GM23338 (cell line): ENCODE results near the gene MLC1. TPM values are rescaled to one million over a fixed set of nuclear protein-coding genes. Genes with fewer than 3 reads are reported as not detected.

ENCODE experiments used
- ATAC-seq: fragments of 200-7000 bp; cut with Tn5 transposase; 3 replicates; pipeline ENCODE4 v1.9.1; 2020
- DNase-seq: peaks from one replicate; pipeline ENCODE4 v3.0.0-alpha.2; 2015; ENCODE audit warnings: low spot score
- H2AFZ ChIP-seq: fragments of 200-600 bp; sonication (generic); 2 replicates; pipeline ENCODE4 v1.8.0; 2016; ENCODE audit warnings: antibody characterized with exemption, mild to moderate bottlenecking, moderate library complexity
- H3F3A ChIP-seq: fragments of 200-600 bp; sonication (generic); replicated peaks from 2 replicates; pipeline ENCODE4 v1.8.0; 2017; ENCODE audit warnings: antibody characterized with exemption, mixed run types, low read depth
- H3K27ac ChIP-seq: fragments of 200-600 bp; sonication (generic); 2 replicates; pipeline ENCODE4 v1.6.1; 2016; ENCODE audit warnings: low read depth
- H3K27me3 ChIP-seq: fragments of 200-600 bp; sonication (generic); 2 replicates; pipeline ENCODE4 v1.8.0; 2016; ENCODE audit warnings: mild to moderate bottlenecking, mixed run types, moderate library complexity; ENCODE audit not compliant: insufficient read depth
- H3K36me3 ChIP-seq: fragments of 200-600 bp; sonication (generic); 2 replicates; pipeline ENCODE4 v1.8.0; 2016; ENCODE audit warnings: mild to moderate bottlenecking; ENCODE audit not compliant: insufficient read depth
- H3K4me1 ChIP-seq: fragments of 200-600 bp; sonication (generic); 2 replicates; pipeline ENCODE4 v1.8.0; 2016; ENCODE audit warnings: mild to moderate bottlenecking, moderate library complexity; ENCODE audit not compliant: insufficient read depth
- H3K4me2 ChIP-seq: fragments of 200-600 bp; sonication (generic); 2 replicates; pipeline ENCODE4 v1.7.1; 2017; ENCODE audit warnings: mixed run types
- H3K4me3 ChIP-seq: fragments of 200-600 bp; sonication (generic); 2 replicates; pipeline ENCODE4 v1.6.1; 2016; ENCODE audit warnings: mixed run types
- H3K79me2 ChIP-seq: fragments of 200-600 bp; sonication (generic); replicated peaks from 2 replicates; pipeline ENCODE4 v1.8.0; 2017; ENCODE audit warnings: mild to moderate bottlenecking; ENCODE audit not compliant: insufficient read depth
- H3K9me2 ChIP-seq: fragments of 200-600 bp; sonication (generic); 2 replicates; pipeline ENCODE4 v1.8.0; 2017; ENCODE audit not compliant: insufficient read depth
- H4K20me1 ChIP-seq: fragments of 200-600 bp; sonication (generic); replicated peaks from 2 replicates; pipeline ENCODE4 v1.8.0; 2017; ENCODE audit warnings: mild to moderate bottlenecking; ENCODE audit not compliant: insufficient read depth
- H3K27ac Mint-ChIP-seq: 2 replicates; pipeline ENCODE4 v1.8.0; 2020; ENCODE audit warnings: inconsistent platforms, mild to moderate bottlenecking, moderate library complexity, mixed read lengths
- H3K27me3 Mint-ChIP-seq: 3 replicates; pipeline ENCODE4 v1.8.0; 2022; ENCODE audit warnings: low read depth, mild to moderate bottlenecking, moderate library complexity, mixed read lengths, inconsistent platforms; ENCODE audit not compliant: insufficient read depth, poor library complexity
- H3K36me3 Mint-ChIP-seq: 3 replicates; pipeline ENCODE4 v1.8.0; 2021; ENCODE audit warnings: low read depth, mild to moderate bottlenecking, inconsistent platforms, moderate library complexity, mixed read lengths
- H3K4me1 Mint-ChIP-seq: 3 replicates; pipeline ENCODE4 v1.8.0; 2020; ENCODE audit warnings: mild to moderate bottlenecking, inconsistent platforms, mixed read lengths
- H3K4me3 Mint-ChIP-seq: 3 replicates; pipeline ENCODE4 v1.8.0; 2021; ENCODE audit warnings: moderate library complexity, mild to moderate bottlenecking, inconsistent platforms, mixed read lengths
- H3K9me3 Mint-ChIP-seq: 3 replicates; pipeline ENCODE4 v1.8.0; 2020; ENCODE audit warnings: moderate library complexity, mild to moderate bottlenecking, inconsistent platforms, mixed read lengths
- CREB1 ChIP-seq: fragments of 250-450 bp; sonication (Bioruptor Pico); IDR thresholded peaks from 2 replicates; pipeline ENCODE4 v1.5.0; 2020; ENCODE audit warnings: low read depth, mild to moderate bottlenecking, moderate library complexity
- CTCF ChIP-seq, 2 experiments: fragments of 200-600 bp in 1 of 2; sonication (generic) in 1 of 2; conservative IDR thresholded peaks; 2 replicates each; pipeline versions ENCODE4 v1.5.1 to v1.6.1; 2016 to 2017; ENCODE audit warnings: antibody characterized with exemption in 2 of 2, low read depth in 2 of 2, mild to moderate bottlenecking in 2 of 2, moderate library complexity in 1 of 2
- EZH2 ChIP-seq: fragments of 200-600 bp; sonication (generic); IDR thresholded peaks from one replicate; pipeline ENCODE4 v1.8.0; 2017; ENCODE audit warnings: antibody characterized with exemption, mild to moderate bottlenecking, low read depth; ENCODE audit not compliant: unreplicated experiment
- EZH2phosphoT487 ChIP-seq: fragments of 200-600 bp; sonication (generic); IDR thresholded peaks from one replicate; pipeline ENCODE4 v1.8.1; 2018; ENCODE audit warnings: antibody characterized with exemption; ENCODE audit not compliant: unreplicated experiment
- JUNB ChIP-seq: IDR thresholded peaks from one replicate; pipeline ENCODE4 v1.6.1; 2016; ENCODE audit warnings: antibody characterized with exemption; ENCODE audit not compliant: unreplicated experiment
- NANOG ChIP-seq: IDR thresholded peaks from 2 replicates; pipeline ENCODE4 v1.6.1; 2016; ENCODE audit warnings: antibody characterized with exemption, borderline replicate concordance
- polyA plus RNA-seq: library from polyadenylated mRNA; unstranded; fragments of >200 nt; fragmentation: Nextera tagmentation; extraction: Ambion mirVana; gene quantifications from 2 replicates; pipeline ENCODE4 v1.2.1, GENCODE V29; 2016
- total RNA-seq: library from RNA; depleted of rRNA; stranded (reverse); fragments of >200 nt; shearing (Covaris generic); gene quantifications from 2 replicates; pipeline ENCODE4 v1.2.3, GENCODE V29; 2014
- TF ChIP-seq, protein P1 (sequence below): IDR thresholded peaks from one replicate; pipeline ENCODE4 v1.6.1; 2018; ENCODE audit warnings: antibody characterized with exemption; ENCODE audit not compliant: unreplicated experiment

The MLC1 gene
- total and polyA plus RNA-seq, 2 experiments from 2014 or later: not detected

- Histone ChIP-seq H3K9me2 (no peaks in the 10 kb centered on the region), H3K79me2 (no peaks in the 10 kb centered on the region), H3K27me3 (peaks cover 55% of the 10 kb centered on the region), H3K4me3 (peak overlapping the region; percentile 52), H2AFZ (peak overlapping the region; percentile 96), H4K20me1 (0 out of 2 replicates have a peak, but pooled peaks cover 3% of the 10 kb centered on the region), H3K36me3 (no peaks in the 10 kb centered on the region), H3K4me2 (peak overlapping the region; percentile 81), H3K4me1 (peaks cover 7% of the 10 kb centered on the region; the same call in 1 of the 2 replicates), H3K27ac (no peak overlapping the region), H3F3A (no peaks in the 10 kb centered on the region)
- peaks cover 38% of the 10 kb centered on the region for H3K27me3 Mint-ChIP-seq
- peak overlapping the region; percentile 65 for H3K4me3 Mint-ChIP-seq
- no peak overlapping the region for H3K27ac Mint-ChIP-seq
- H3K36me3 Mint-ChIP-seq: no peaks in the 10 kb centered on the region
- ATAC-seq (no peak), DNase-seq (no peak)
- H3K9me3 Mint-ChIP-seq: no peaks in the 10 kb centered on the region
- TF ChIP-seq, protein P1, sequence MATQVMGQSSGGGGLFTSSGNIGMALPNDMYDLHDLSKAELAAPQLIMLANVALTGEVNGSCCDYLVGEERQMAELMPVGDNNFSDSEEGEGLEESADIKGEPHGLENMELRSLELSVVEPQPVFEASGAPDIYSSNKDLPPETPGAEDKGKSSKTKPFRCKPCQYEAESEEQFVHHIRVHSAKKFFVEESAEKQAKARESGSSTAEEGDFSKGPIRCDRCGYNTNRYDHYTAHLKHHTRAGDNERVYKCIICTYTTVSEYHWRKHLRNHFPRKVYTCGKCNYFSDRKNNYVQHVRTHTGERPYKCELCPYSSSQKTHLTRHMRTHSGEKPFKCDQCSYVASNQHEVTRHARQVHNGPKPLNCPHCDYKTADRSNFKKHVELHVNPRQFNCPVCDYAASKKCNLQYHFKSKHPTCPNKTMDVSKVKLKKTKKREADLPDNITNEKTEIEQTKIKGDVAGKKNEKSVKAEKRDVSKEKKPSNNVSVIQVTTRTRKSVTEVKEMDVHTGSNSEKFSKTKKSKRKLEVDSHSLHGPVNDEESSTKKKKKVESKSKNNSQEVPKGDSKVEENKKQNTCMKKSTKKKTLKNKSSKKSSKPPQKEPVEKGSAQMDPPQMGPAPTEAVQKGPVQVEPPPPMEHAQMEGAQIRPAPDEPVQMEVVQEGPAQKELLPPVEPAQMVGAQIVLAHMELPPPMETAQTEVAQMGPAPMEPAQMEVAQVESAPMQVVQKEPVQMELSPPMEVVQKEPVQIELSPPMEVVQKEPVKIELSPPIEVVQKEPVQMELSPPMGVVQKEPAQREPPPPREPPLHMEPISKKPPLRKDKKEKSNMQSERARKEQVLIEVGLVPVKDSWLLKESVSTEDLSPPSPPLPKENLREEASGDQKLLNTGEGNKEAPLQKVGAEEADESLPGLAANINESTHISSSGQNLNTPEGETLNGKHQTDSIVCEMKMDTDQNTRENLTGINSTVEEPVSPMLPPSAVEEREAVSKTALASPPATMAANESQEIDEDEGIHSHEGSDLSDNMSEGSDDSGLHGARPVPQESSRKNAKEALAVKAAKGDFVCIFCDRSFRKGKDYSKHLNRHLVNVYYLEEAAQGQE: no peak
- no peak for TF ChIP-seq CTCF (conservative IDR thresholded peaks at IDR 0.05; ENCODE audit: low read depth in 2 of 2)
- no peak for TF ChIP-seq EZH2phosphoT487
- no peak for TF ChIP-seq NANOG
- TF ChIP-seq EZH2: peak; percentile 68
- H3K4me1 Mint-ChIP-seq: peaks cover 15% of the 10 kb centered on the region; the same call in 2 of the 3 replicates
These were observed 74.4 kb downstream of the MLC1 start for GRCh38 chr22:50010676-50011446.

DNA sequence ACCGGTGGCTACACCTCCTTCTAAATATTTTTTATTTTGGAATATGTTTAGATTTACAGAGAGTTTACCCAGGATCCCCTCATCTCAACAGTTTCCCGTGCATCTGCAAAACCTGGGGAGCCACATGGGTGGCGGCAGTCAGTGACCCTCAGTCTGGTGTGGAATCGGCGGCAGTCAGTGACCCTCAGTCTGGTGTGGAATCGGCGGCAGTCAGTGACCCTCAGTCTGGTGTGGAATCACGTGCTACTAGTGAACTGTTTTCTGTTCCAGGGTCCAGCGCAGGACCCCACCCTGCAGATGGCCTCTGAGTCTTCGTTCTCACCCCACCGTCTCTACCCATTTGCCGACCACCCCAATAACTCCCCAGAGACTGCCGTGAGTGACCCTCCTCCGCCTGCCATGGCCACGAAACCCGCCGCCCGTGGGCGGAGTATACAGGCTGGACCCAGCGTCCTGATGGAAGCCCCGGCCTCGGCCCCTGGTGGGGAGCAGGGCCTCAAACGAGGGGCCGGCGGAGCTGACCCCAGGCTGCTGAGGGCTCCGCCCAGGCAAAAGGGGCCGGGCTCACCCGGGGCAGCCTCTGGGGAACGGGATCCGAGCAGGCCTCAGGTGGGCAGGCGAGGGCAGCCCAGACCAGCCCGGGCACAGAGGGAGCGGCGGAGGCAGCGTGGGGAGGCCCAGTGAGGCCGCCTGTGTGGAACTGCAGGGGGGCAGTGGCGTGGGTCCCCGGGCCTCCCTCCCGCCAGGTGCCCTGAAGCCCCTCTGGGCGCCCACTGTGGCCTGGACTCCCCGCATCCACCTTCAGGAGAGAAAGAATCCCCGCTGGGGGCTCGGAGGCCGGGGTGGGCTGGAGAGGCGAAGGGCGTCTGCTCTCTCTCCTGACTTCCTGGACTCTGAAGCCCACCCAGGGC lies 75.2 kb downstream of the MLC1 start:
- Histone ChIP-seq H3K27ac (no peak overlapping the region), H3K4me2 (peak overlapping the region; percentile 75), H3F3A (no peaks in the 10 kb centered on the region), H4K20me1 (0 out of 2 replicates have a peak, but pooled peaks cover 3% of the 10 kb centered on the region), H3K27me3 (peaks cover 50% of the 10 kb centered on the region), H3K4me1 (peaks cover 7% of the 10 kb centered on the region; the same call in 1 of the 2 replicates), H2AFZ (no peak overlapping the region), H3K9me2 (no peaks in the 10 kb centered on the region), H3K36me3 (no peaks in the 10 kb centered on the region), H3K79me2 (no peaks in the 10 kb centered on the region), H3K4me3 (peak overlapping the region; percentile 52)
- TF ChIP-seq EZH2 (no peak), JUNB (no peak), CREB1 (CRISPR knock-in tag) (no peak), NANOG (no peak)
- TF ChIP-seq, protein P1: no peak
- Mint-ChIP-seq H3K36me3 (no peaks in the 10 kb centered on the region), H3K27ac (no peak overlapping the region), H3K4me3 (peak overlapping the region; percentile 50; the same call in 2 of the 3 replicates), H3K9me3 (no peaks in the 10 kb centered on the region), H3K27me3 (peaks cover 34% of the 10 kb centered on the region), H3K4me1 (peaks cover 15% of the 10 kb centered on the region; the same call in 2 of the 3 replicates)
- no peak for DNase-seq
- ATAC-seq: peak; percentile 2; the same call in 1 of the 3 replicates
